ENCODE measurements around the gene RHBDL1.

RHBDL1 gene

DNA sequence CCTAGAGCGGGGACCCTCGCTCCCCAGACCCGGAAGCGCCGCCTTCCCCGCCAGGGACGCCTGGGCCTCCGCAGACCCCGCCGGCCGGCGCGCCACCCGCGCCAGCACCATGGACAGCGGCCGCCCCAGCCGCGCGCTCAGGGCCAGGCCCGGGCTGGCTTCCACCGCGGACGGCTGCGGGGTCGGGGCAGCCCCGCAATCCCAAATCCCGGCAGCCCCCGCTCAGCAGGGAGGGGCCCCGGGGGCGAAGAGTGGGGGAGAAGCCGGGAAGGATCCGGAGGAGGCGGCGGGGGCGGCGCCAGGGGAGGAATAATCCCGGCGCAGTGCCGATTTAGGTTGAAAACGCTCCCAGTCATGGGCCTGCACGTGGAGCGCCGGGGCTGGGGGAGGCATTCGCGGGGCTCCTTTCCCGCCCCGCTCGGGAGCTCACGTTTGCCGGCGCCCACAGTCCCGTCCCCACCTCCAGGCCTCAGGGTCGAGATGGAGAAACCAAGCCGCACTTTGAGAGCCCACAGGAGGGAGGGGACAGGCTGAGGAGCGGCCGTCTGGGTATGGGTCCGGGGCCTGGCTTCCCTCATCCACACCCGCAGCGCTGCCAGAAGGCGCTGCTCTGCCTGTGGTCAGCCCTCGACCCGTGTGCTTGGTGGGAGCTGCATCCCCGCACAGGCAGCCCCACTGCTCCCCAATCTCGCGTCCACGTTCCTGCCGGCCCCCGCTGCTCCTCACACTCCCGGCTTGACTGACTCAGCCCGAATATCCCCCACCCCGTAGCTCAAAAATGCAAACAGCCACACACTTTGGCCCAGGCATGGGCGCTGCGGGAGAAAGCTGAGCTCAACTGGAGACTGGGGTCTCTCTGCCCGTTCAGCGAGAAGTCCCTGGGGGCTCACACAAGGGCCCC is 25.5 kb downstream of the RHBDL1 start:
- Histone ChIP-seq H3K27me3 (ENCODE audit: control insufficient read depth, insufficient read depth, low read length) (peaks cover 43% of the 10 kb centered on the region), H3K27ac (ENCODE audit: low read length) (no peak overlapping the region), H3K9me3 (ENCODE audit: control insufficient read depth, insufficient read depth, low read length) (no peaks in the 10 kb centered on the region), H3K36me3 (ENCODE audit: control insufficient read depth, insufficient read depth, low read length) (no peaks in the 10 kb centered on the region), H3K4me1 (ENCODE audit: control insufficient read depth, insufficient read depth, low read length) (no peaks in the 10 kb centered on the region), H3K4me3 (ENCODE audit: low read length) (no peak overlapping the region)
- no peak for DNase-seq (ENCODE audit: low read depth, low spot score)
- WGBS (ENCODE audit: insufficient coverage, insufficient read length): no CpG with 5 or more reads among the region's 76 CpGs

DNA sequence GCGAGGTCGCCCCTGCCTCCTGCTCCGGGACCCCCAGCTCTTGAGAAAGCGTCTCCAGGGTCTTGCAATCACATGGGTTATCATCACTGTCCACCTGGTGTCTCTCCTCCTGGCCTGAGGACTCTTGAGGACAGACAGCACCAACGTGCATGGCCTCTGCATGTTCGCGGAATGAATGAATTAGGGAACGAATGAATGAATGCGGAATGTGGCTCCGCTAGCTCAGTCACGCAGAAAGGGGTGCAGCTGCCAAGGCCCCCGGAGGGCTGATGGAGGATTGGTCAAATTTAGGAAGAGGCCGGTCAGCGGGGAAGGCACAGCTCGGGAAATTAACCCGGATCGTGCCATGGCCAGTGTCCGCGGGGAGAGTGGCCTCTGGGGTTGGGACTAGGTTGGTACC is 26.9 kb downstream of the RHBDL1 start:
- Histone ChIP-seq H3K4me1 (ENCODE audit: control insufficient read depth, insufficient read depth, low read length) (peaks cover 2% of the 10 kb centered on the region; the same call in 1 of the 2 replicates), H3K9me3 (ENCODE audit: control insufficient read depth, insufficient read depth, low read length) (no peaks in the 10 kb centered on the region), H3K36me3 (ENCODE audit: control insufficient read depth, insufficient read depth, low read length) (no peaks in the 10 kb centered on the region), H3K27me3 (ENCODE audit: control insufficient read depth, insufficient read depth, low read length) (peaks cover 52% of the 10 kb centered on the region), H3K27ac (ENCODE audit: low read length) (no peak overlapping the region), H3K4me3 (ENCODE audit: low read length) (no peak overlapping the region)
- WGBS (ENCODE audit: insufficient coverage, insufficient read length): no CpG with 5 or more reads among the region's 19 CpGs
- DNase-seq (ENCODE audit: low read depth, low spot score): no peak

DNA sequence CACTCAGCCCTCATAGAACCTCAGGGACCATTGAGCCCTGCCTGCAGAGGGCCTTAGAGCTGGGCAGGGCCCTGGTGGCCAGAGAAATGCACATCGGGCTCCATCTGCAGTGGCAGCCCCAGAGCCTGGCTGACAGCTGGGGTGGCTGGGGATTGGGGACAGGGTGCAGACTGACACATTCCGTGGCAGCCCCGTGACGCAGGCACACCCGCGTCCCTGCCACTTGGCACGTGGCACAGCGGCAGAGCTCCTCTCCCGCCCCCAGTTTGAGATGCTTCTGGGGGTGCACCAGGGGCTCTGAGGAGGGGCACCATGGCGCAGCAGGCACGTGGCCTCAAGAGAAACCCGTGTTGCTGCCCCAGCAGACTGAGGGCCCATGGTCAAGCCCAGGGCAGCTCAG is 27.9 kb downstream of the RHBDL1 start:
- Histone ChIP-seq H3K9me3 (ENCODE audit: control insufficient read depth, insufficient read depth, low read length) (no peaks in the 10 kb centered on the region), H3K27ac (ENCODE audit: low read length) (no peak overlapping the region), H3K4me1 (ENCODE audit: control insufficient read depth, insufficient read depth, low read length) (peaks cover 2% of the 10 kb centered on the region; the same call in 1 of the 2 replicates), H3K4me3 (ENCODE audit: low read length) (no peak overlapping the region), H3K27me3 (ENCODE audit: control insufficient read depth, insufficient read depth, low read length) (peaks cover 60% of the 10 kb centered on the region), H3K36me3 (ENCODE audit: control insufficient read depth, insufficient read depth, low read length) (no peaks in the 10 kb centered on the region)
- DNase-seq (ENCODE audit: low read depth, low spot score): no peak
- WGBS (ENCODE audit: insufficient coverage, insufficient read length): no CpG with 5 or more reads among the region's 12 CpGs

GRCh38 chr16:704047-704446 is 28.6 kb downstream of the RHBDL1 start:
- Histone ChIP-seq H3K36me3 (ENCODE audit: control insufficient read depth, insufficient read depth, low read length) (no peaks in the 10 kb centered on the region), H3K9me3 (ENCODE audit: control insufficient read depth, insufficient read depth, low read length) (no peaks in the 10 kb centered on the region), H3K4me1 (ENCODE audit: control insufficient read depth, insufficient read depth, low read length) (peaks cover 2% of the 10 kb centered on the region; the same call in 1 of the 2 replicates), H3K27ac (ENCODE audit: low read length) (no peak overlapping the region), H3K4me3 (ENCODE audit: low read length) (no peak overlapping the region), H3K27me3 (ENCODE audit: control insufficient read depth, insufficient read depth, low read length) (peaks cover 60% of the 10 kb centered on the region)
- WGBS (ENCODE audit: insufficient coverage, insufficient read length): no CpG with 5 or more reads among the region's 7 CpGs
- DNase-seq (ENCODE audit: low read depth, low spot score): no peak

DNA sequence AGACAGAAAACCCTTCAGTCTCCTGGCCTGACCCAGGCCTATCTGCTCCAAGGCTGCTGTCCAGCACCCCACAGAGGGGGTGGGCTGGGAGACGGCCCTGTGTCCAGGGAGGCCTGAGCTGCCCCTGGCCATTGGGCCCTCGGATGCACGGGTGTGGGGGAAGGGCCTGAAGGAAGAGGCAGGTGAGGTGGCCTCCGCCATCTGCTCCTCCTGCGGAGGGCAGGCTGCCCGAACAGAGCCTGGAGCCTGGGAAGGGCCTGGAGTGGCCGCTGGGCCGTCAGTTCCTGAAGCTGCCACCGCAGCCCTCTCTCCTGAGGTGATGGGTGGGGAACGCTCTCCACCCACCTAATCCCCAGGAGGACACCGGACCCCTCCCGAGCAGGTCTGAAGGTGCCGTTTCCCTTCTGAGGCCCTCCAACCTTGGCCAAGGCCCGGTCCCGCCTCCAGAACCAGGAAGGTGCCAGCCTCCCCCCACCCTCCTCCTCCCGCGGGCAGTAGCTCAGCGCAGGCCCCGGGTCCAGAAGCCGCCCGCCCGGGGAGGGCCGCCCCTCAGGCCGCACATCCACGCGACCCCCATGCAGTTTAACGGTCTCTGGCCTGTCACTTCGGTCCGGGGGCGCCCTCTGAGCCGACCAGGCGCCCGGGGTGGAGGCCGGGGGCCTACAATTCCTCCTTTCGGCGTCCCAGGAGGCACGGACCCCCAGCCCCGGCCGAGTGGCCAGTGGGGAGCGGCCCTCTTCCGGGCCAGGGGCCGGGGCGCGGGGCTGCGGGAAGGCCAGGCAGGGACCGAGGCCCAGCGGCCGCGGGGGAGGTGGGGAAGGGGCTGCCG is 29.3 kb downstream of the RHBDL1 start:
- H3K9me3 ChIP-seq (ENCODE audit: control insufficient read depth, insufficient read depth, low read length): no peaks in the 10 kb centered on the region
- H3K4me1 ChIP-seq (ENCODE audit: control insufficient read depth, insufficient read depth, low read length): peaks cover 3% of the 10 kb centered on the region; the same call in 1 of the 2 replicates
- no CpG with 5 or more reads among the region's 50 CpGs for WGBS (ENCODE audit: insufficient coverage, insufficient read length)
- no peak for DNase-seq (ENCODE audit: low read depth, low spot score)
- H3K27ac ChIP-seq (ENCODE audit: low read length): no peak overlapping the region
- peak overlapping the region; percentile 42; the same call in 1 of the 2 replicates for H3K4me3 ChIP-seq (ENCODE audit: low read length)
- H3K36me3 ChIP-seq (ENCODE audit: control insufficient read depth, insufficient read depth, low read length): no peaks in the 10 kb centered on the region
- H3K27me3 ChIP-seq (ENCODE audit: control insufficient read depth, insufficient read depth, low read length): peaks cover 58% of the 10 kb centered on the region

GRCh38 chr16:705431-706188 is 30.1 kb downstream of the RHBDL1 start, which contains the start of gene FBXL16:
Gene FBXL16, minus strand, starts transcription at chr16:705801. Its CDS starts 8,396 bp downstream, at chr16:697405.
- Histone ChIP-seq H3K36me3 (ENCODE audit: control insufficient read depth, insufficient read depth, low read length) (no peaks in the 10 kb centered on the region), H3K27me3 (ENCODE audit: control insufficient read depth, insufficient read depth, low read length) (peaks cover 58% of the 10 kb centered on the region), H3K4me1 (ENCODE audit: control insufficient read depth, insufficient read depth, low read length) (peaks cover 6% of the 10 kb centered on the region; the same call in 1 of the 2 replicates), H3K27ac (ENCODE audit: low read length) (no peak within 1 kb of the TSS), H3K9me3 (ENCODE audit: control insufficient read depth, insufficient read depth, low read length) (no peaks in the 10 kb centered on the region), H3K4me3 (ENCODE audit: low read length) (peak within 1 kb of the TSS; percentile 42; the same call in 1 of the 2 replicates)
- DNase-seq (ENCODE audit: low read depth, low spot score): no peak
- WGBS (ENCODE audit: insufficient coverage, insufficient read length): no CpG with 5 or more reads among the region's 115 CpGs

DNA sequence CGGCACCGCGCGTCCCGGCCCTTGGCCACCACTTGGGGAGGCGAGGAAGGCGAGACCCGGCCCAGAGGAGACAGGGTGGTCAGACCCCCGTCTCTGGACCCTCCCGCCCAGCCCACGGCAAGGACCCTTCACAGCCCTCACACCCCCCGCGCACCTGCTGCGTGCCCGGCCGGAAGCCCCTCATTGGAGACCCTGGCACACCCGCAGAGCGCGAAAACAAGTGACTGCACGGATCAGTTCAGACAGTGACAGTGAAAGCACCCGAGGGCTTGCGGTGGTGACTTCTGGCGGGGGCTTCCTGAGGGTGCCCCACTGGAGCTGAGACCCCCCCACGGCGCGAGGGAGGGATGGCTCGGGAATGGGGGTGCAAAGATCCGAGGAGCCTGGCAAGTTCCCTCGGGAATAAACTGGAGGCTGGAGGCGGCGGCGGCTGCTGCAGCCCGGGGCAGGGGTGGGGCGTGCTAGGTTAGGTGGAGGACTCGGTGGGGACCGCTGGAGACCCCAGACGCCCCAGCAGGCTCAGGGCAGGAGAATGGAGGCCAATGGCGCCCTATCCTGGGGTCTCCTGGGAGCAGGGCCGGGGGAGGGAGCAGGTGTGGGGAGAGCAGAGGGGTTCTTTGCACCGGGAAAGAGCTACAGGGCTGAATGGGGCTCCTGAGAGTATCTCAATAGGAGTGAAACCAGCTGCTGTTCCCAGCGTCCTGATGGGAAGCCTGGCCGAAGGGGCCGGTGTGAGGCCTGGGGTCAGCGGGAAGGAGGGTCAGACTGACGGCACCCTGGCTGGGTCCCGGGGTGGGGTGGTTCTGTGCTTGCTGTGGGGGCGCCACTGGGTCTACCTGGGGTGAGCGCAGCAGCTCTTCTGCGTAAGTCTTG is 31.0 kb downstream of the RHBDL1 start:
- Histone ChIP-seq H3K27ac (ENCODE audit: low read length) (no peak overlapping the region), H3K4me1 (ENCODE audit: control insufficient read depth, insufficient read depth, low read length) (peaks cover 6% of the 10 kb centered on the region; the same call in 1 of the 2 replicates), H3K9me3 (ENCODE audit: control insufficient read depth, insufficient read depth, low read length) (no peaks in the 10 kb centered on the region), H3K36me3 (ENCODE audit: control insufficient read depth, insufficient read depth, low read length) (no peaks in the 10 kb centered on the region), H3K4me3 (ENCODE audit: low read length) (peak overlapping the region; percentile 42; the same call in 1 of the 2 replicates), H3K27me3 (ENCODE audit: control insufficient read depth, insufficient read depth, low read length) (peaks cover 53% of the 10 kb centered on the region)
- no peak for DNase-seq (ENCODE audit: low read depth, low spot score)
- WGBS (ENCODE audit: insufficient coverage, insufficient read length): no CpG with 5 or more reads among the region's 49 CpGs

- no peak overlapping the region; the same call in 1 of the 2 replicates for H3K4me3 ChIP-seq (ENCODE audit: low read length)
- H3K36me3 ChIP-seq (ENCODE audit: control insufficient read depth, insufficient read depth, low read length): no peaks in the 10 kb centered on the region
- peaks cover 46% of the 10 kb centered on the region for H3K27me3 ChIP-seq (ENCODE audit: control insufficient read depth, insufficient read depth, low read length)
- DNase-seq (ENCODE audit: low read depth, low spot score): no peak
- H3K4me1 ChIP-seq (ENCODE audit: control insufficient read depth, insufficient read depth, low read length): peaks cover 6% of the 10 kb centered on the region; the same call in 1 of the 2 replicates
- H3K9me3 ChIP-seq (ENCODE audit: control insufficient read depth, insufficient read depth, low read length): no peaks in the 10 kb centered on the region
- no CpG with 5 or more reads among the region's 14 CpGs for WGBS (ENCODE audit: insufficient coverage, insufficient read length)
- H3K27ac ChIP-seq (ENCODE audit: low read length): no peak overlapping the region
These were observed 31.6 kb downstream of the RHBDL1 start for GRCh38 chr16:707062-707538.

GRCh38 chr16:708019-708418 is 32.5 kb downstream of the RHBDL1 start:
- H3K36me3 ChIP-seq (ENCODE audit: control insufficient read depth, insufficient read depth, low read length): no peaks in the 10 kb centered on the region
- H3K9me3 ChIP-seq (ENCODE audit: control insufficient read depth, insufficient read depth, low read length): no peaks in the 10 kb centered on the region
- DNase-seq (ENCODE audit: low read depth, low spot score): no peak
- H3K4me3 ChIP-seq (ENCODE audit: low read length): no peak overlapping the region
- peaks cover 38% of the 10 kb centered on the region for H3K27me3 ChIP-seq (ENCODE audit: control insufficient read depth, insufficient read depth, low read length)
- WGBS (ENCODE audit: insufficient coverage, insufficient read length): no CpG with 5 or more reads among the region's 3 CpGs
- no peak overlapping the region for H3K27ac ChIP-seq (ENCODE audit: low read length)
- peaks cover 6% of the 10 kb centered on the region; the same call in 1 of the 2 replicates for H3K4me1 ChIP-seq (ENCODE audit: control insufficient read depth, insufficient read depth, low read length)
